Gastroesophageal sphincter (tissue), 4 donors: ENCODE measurements around the gene SLC27A1. TPM values are rescaled to one million over a fixed set of nuclear protein-coding genes. Genes with fewer than 3 reads are reported as not detected.

Experiments
- ATAC-seq: fragments of 150-250 bp; one replicate; pipeline ENCODE4 v1.9.1; 2016; ENCODE audit warnings: mild to moderate bottlenecking, moderate library complexity
- H3K27ac ChIP-seq, 4 donors: fragments of 200-600 bp; sonication (generic) in 3 of 4; 1 replicate in 3 of 4; 2 replicates in 1 of 4; pipeline ENCODE4 v1.5.1; 2016 to 2019
- H3K27me3 ChIP-seq: fragments of 200-600 bp; sonication (generic); one replicate; pipeline ENCODE4 v1.5.1; 2019
- H3K36me3 ChIP-seq, 2 donors: fragments of 200-600 bp; sonication (generic); one replicate each; pipeline ENCODE4 v1.5.1; 2019; ENCODE audit warnings: control low read depth in 1 of 2
- H3K4me1 ChIP-seq, 3 donors: fragments of 200-600 bp; sonication (generic); 1 replicate in 2 of 3; 2 replicates in 1 of 3; pipeline ENCODE4 v1.5.1; 2016 to 2019; ENCODE audit warnings: control low read depth in 2 of 3
- H3K4me3 ChIP-seq, 2 donors: fragments of 200-600 bp; sonication (generic); one replicate each; pipeline ENCODE4 v1.5.1; 2019; ENCODE audit warnings: mild to moderate bottlenecking in 1 of 2, moderate library complexity in 1 of 2
- H3K9me3 ChIP-seq, 3 donors: fragments of 200-600 bp; sonication (generic); one replicate each; pipeline ENCODE4 v1.5.1; 2017 to 2019; ENCODE audit warnings: control low read depth in 2 of 3
- CTCF ChIP-seq, 4 experiments: fragments of 200-600 bp in 2 of 4; fragments of 450-650 bp in 2 of 4; sonication (generic) in 1 of 4; IDR thresholded peaks; one replicate each; pipeline ENCODE4 v1.5.1; 2017 to 2019; ENCODE audit warnings: antibody characterized with exemption in 4 of 4, mild to moderate bottlenecking in 2 of 4, moderate library complexity in 2 of 4
- EP300 ChIP-seq: sonication (generic); formaldehyde crosslinking; IDR thresholded peaks from one replicate; pipeline ENCODE4 v1.6.1; 2017; ENCODE audit warnings: antibody characterized with exemption, mild to moderate bottlenecking
- POLR2A ChIP-seq, 2 donors: fragments of 450-650 bp; IDR thresholded peaks; one replicate each; pipeline ENCODE4 v1.6.1; 2017; ENCODE audit warnings: antibody characterized with exemption in 2 of 2, mild to moderate bottlenecking in 2 of 2, moderate library complexity in 1 of 2
- POLR2AphosphoS5 ChIP-seq: sonication (generic); formaldehyde crosslinking; IDR thresholded peaks from one replicate; pipeline ENCODE4 v1.6.1; 2017; ENCODE audit warnings: antibody characterized with exemption
- WGBS, 2 donors: methylation state at CpG; one replicate each; pipeline ENCODE4 v1.1.5; 2018; ENCODE audit warnings: low coverage in 1 of 2; 5-methylcytosine and 5-hydroxymethylcytosine counted together
- total RNA-seq, 4 donors: library from RNA; depleted of rRNA; stranded (reverse); fragments of >200 nt; gene quantifications; one replicate each; pipeline ENCODE4 v1.1.0, GENCODE V29; 2016

Gene SLC27A1
- total RNA-seq, 4 donors from 2014 or later: 17.1 to 21.3 (median 19.6) TPM

- ATAC-seq: no peak
- peaks cover 0 to 65% of the 10 kb centered on the region in 2 donors for H3K36me3 ChIP-seq
- H3K27me3 ChIP-seq: peaks cover 19% of the 10 kb centered on the region
- H3K27ac ChIP-seq: no peak overlapping the region
- TF ChIP-seq CTCF (IDR thresholded peaks at IDR 0.05): no peak
- TF ChIP-seq EP300: no peak
- no peak for TF ChIP-seq POLR2AphosphoS5
- TF ChIP-seq POLR2A (IDR thresholded peaks at IDR 0.05): no peak
- H3K4me1 ChIP-seq: peaks cover 0 to 10% (median 0%) of the 10 kb centered on the region in 3 donors
- no peak overlapping the region for H3K4me3 ChIP-seq
- peaks cover 0 to 17% (median 0%) of the 10 kb centered on the region in 3 donors for H3K9me3 ChIP-seq
- WGBS, 2 donors: 68 to 84% methylated on average over 4 to 6 of the region's 9 CpGs
Measured at GRCh38 chr19:17519967-17520366, 49.6 kb downstream of the SLC27A1 start.

- Histone ChIP-seq H3K27me3 (peaks cover 28% of the 10 kb centered on the region), H3K4me3 (no peak overlapping the region), H3K36me3 (peaks cover 0 to 56% of the 10 kb centered on the region in 2 donors), H3K27ac (no peak overlapping the region), H3K4me1 (peaks cover 0 to 10% (median 0%) of the 10 kb centered on the region in 3 donors), H3K9me3 (peaks cover 0 to 17% (median 0%) of the 10 kb centered on the region in 3 donors)
- no peak for TF ChIP-seq POLR2AphosphoS5
- no peak for TF ChIP-seq POLR2A (IDR thresholded peaks at IDR 0.05)
- TF ChIP-seq CTCF (IDR thresholded peaks at IDR 0.05): no peak
- TF ChIP-seq EP300: no peak
- ATAC-seq: no peak
- 93 to 94% methylated on average over 2 of the region's 25 CpGs for WGBS, 2 donors
Measured at GRCh38 chr19:17520865-17521264, 50.5 kb downstream of the SLC27A1 start.

- ATAC-seq: peak; percentile 51
- H3K27ac ChIP-seq: peak overlapping the region in 2 of 4 donors; percentile 13 to 31
- peaks cover 0 to 4% (median 0%) of the 10 kb centered on the region in 3 donors for H3K9me3 ChIP-seq
- H3K4me3 ChIP-seq: no peak overlapping the region
- TF ChIP-seq CTCF (IDR thresholded peaks at IDR 0.05): no peak
- TF ChIP-seq EP300: no peak
- no peak for TF ChIP-seq POLR2AphosphoS5
- TF ChIP-seq POLR2A (IDR thresholded peaks at IDR 0.05): no peak
- H3K27me3 ChIP-seq: peaks cover 52% of the 10 kb centered on the region
- WGBS, 2 donors: 38 to 46% methylated on average over 14 to 17 of the region's 24 CpGs
- H3K4me1 ChIP-seq: peaks cover 0 to 10% (median 0%) of the 10 kb centered on the region in 3 donors
- H3K36me3 ChIP-seq: peaks cover 0 to 33% of the 10 kb centered on the region in 2 donors
Measured at GRCh38 chr19:17522988-17523872, 52.9 kb downstream of the SLC27A1 start.

GRCh38 chr19:17524651-17525050 lies 54.3 kb downstream of the SLC27A1 start:
- Histone ChIP-seq H3K36me3 (peaks cover 0 to 18% of the 10 kb centered on the region in 2 donors), H3K4me3 (no peak overlapping the region), H3K4me1 (peaks cover 0 to 10% (median 0%) of the 10 kb centered on the region in 3 donors), H3K27ac (no peak overlapping the region), H3K27me3 (peaks cover 66% of the 10 kb centered on the region), H3K9me3 (peaks cover 0 to 5% (median 0%) of the 10 kb centered on the region in 3 donors)
- 88 to 92% methylated on average over 2 to 3 of the region's 4 CpGs for WGBS, 2 donors
- TF ChIP-seq POLR2AphosphoS5 (no peak), EP300 (no peak), POLR2A (IDR thresholded peaks at IDR 0.05) (no peak), CTCF (IDR thresholded peaks at IDR 0.05) (no peak)
- ATAC-seq: no peak
